Measurements from ENCODE around the gene UBASH3B. TPM values are rescaled to one million over a fixed set of nuclear protein-coding genes. Genes with fewer than 3 reads are reported as not detected.

The UBASH3B gene
- total and polyA plus RNA-seq, 11 donors, result 0.72 to 19.0 (median 1.7) TPM

DNA sequence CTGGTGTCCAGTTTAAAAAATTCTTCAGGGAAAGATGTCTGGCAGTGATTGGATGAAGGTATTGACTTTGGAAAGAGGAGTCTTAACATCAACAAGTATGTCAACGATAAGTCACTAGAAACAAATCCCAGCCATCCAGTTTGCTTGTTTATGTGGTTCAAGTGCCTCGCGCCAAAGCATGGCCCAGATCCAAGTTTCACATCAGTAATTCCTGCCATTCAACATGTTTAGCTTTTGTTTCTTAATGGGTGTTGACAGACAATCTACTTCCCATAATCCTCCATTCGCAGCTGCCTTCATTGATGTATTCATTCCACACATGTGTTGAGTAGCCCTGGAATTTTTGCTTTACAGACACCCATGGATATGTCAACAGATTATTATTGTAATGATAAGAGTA is 77.8 kb downstream of the UBASH3B start:
- H3K4me1 ChIP-seq, result peaks cover 0 to 50% (median 15%) of the 10 kb centered on the region in 12 donors
- WGBS, 4 donors, result 5 to 14% (median 7%) methylated on average over 4 of the region's 4 CpGs
- H3K9me3 ChIP-seq, result no peaks in the 10 kb centered on the region
- no peaks in the 10 kb centered on the region for H3K27me3 ChIP-seq
- ATAC-seq (peak in 1 of 4 donors; percentile 64), DNase-seq (peak in 3 of 5 donors; percentile 49 to 73 (median 57))
- intact Hi-C loops (cut with DNase I), result no loop called here
- H3K4me3 ChIP-seq, result no peak overlapping the region
- H3K36me3 ChIP-seq, result no peaks in the 10 kb centered on the region
- TF ChIP-seq, protein P1, sequence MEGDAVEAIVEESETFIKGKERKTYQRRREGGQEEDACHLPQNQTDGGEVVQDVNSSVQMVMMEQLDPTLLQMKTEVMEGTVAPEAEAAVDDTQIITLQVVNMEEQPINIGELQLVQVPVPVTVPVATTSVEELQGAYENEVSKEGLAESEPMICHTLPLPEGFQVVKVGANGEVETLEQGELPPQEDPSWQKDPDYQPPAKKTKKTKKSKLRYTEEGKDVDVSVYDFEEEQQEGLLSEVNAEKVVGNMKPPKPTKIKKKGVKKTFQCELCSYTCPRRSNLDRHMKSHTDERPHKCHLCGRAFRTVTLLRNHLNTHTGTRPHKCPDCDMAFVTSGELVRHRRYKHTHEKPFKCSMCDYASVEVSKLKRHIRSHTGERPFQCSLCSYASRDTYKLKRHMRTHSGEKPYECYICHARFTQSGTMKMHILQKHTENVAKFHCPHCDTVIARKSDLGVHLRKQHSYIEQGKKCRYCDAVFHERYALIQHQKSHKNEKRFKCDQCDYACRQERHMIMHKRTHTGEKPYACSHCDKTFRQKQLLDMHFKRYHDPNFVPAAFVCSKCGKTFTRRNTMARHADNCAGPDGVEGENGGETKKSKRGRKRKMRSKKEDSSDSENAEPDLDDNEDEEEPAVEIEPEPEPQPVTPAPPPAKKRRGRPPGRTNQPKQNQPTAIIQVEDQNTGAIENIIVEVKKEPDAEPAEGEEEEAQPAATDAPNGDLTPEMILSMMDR (IDR thresholded peaks at IDR 0.05), result no peak
- TF ChIP-seq POLR2A (IDR thresholded peaks at IDR 0.05), result no peak
- H3K27ac ChIP-seq, result peak overlapping the region in 1 of 12 donors; percentile 19

DNA sequence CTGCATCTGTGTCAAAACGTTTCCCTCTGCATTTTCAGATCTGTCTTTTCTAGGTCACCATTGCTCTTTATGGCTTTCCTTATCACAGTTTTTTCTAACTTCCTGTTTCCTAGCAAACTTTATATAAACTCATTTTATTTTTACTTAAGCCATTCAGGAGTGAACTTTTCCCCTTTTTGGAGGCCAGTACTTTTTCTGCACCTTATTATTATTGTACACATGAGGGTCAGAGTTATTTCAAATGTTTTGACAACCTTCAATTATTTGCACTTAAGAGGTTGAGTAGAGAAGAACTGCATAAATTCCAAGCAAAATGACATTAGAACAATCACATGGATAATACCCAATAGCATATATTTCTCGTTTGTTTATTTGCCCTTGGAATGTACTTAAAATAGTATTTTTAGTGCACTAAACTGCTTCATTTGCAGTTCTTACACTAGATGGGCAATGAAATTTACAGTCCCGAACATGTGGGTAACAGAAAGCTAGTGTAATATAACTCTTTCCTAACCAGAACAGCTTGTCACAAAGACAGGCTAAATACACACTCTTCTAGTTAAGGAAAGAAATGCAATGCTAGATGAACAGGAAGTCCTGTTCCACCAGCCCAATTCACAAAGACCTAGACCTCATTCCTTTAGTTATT is 79.5 kb downstream of the UBASH3B start:
- peaks cover 0 to 50% (median 15%) of the 10 kb centered on the region in 12 donors for H3K4me1 ChIP-seq
- WGBS, 4 donors, result 44 to 56% (median 48%) methylated on average over 3 of the region's 3 CpGs
- intact Hi-C loops (cut with DNase I), result no loop called here

DNA sequence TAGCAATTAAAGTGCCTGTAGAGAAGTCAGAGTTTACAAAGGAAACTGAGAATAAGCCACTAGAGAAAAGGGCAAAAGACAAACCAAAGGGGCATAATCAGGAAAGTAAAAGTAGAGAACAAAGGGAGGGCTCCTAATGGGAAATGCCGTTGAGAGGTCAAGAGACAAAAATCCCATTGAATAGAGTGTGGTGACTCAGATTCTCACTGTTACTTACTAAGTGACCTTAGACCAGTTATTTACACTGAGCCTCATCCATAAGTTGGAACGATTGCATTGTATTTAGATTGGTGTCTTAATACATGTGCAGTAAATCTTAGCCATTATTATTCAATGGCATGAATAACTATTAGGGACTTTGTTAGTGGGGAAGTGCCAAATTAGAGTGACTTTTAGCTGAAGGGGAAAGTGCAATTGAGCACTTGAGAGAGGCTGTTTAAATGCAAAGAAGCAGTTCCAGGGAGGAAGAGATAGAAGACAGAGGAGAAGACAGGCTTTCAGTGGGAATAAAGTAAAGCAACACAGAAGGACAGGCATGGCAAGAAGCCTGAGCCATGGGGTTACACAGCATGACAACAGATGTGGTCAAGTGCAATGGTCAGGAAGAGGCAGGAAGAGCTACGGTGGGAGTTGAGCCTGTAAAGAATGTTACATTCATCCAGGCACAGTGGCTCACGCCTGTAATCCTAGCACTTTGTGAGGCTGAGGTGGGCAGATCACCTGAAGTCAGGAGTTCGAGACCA is 82.6 kb downstream of the UBASH3B start:
- 68 to 81% (median 79%) methylated on average over 5 of the region's 5 CpGs for WGBS, 4 donors
- peaks cover 0 to 53% (median 24%) of the 10 kb centered on the region in 12 donors for H3K4me1 ChIP-seq
- intact Hi-C loops (cut with DNase I), result no loop called here

More for the DNA sequence above, 79.5 kb downstream of the UBASH3B start:
- Histone ChIP-seq H3K4me3 (no peak overlapping the region), H3K27me3 (peaks cover 0 to 2% (median 0%) of the 10 kb centered on the region in 9 donors), H3K36me3 (no peaks in the 10 kb centered on the region), H3K27ac (no peak overlapping the region), H3K9me3 (no peaks in the 10 kb centered on the region)
- DNase-seq (no peak), ATAC-seq (no peak)
- no peak for TF ChIP-seq POLR2A (IDR thresholded peaks at IDR 0.05)
- TF ChIP-seq, protein P1 (IDR thresholded peaks at IDR 0.05), result no peak

More for the DNA sequence above, 82.6 kb downstream of the UBASH3B start:
- Histone ChIP-seq H3K4me3 (no peak overlapping the region), H3K9me3 (no peaks in the 10 kb centered on the region), H3K27ac (peak overlapping the region in 1 of 12 donors; percentile 23), H3K36me3 (no peaks in the 10 kb centered on the region), H3K27me3 (peaks cover 0 to 3% (median 0%) of the 10 kb centered on the region in 9 donors)
- DNase-seq, result no peak
- TF ChIP-seq, protein P1 (IDR thresholded peaks at IDR 0.05), result no peak
- no peak for TF ChIP-seq POLR2A (IDR thresholded peaks at IDR 0.05)
- no peak for ATAC-seq
